Esophagus muscularis mucosa (tissue), 4 donors: Measurements from ENCODE around the gene GNAZ. TPM values are rescaled to one million over a fixed set of nuclear protein-coding genes. Genes with fewer than 3 reads are reported as not detected.

Source experiments
- DNase-seq: peaks from one replicate; pipeline ENCODE4 v3.0.0-alpha.2; 2017; ENCODE audit errors: extremely low spot score
- H3K27ac ChIP-seq, 4 donors: fragments of 200-600 bp; sonication (generic); replicated peaks in 1 of 4; 1 replicate in 3 of 4; 2 replicates in 1 of 4; pipeline ENCODE4 v1.5.1; 2016 to 2019; ENCODE audit warnings: mild to moderate bottlenecking in 1 of 4
- H3K27me3 ChIP-seq, 4 donors: fragments of 200-600 bp; sonication (generic); one replicate each; pipeline versions ENCODE4 v1.5.1 to v1.6.0; 2016 to 2019
- H3K36me3 ChIP-seq, 4 donors: fragments of 200-600 bp; sonication (generic); one replicate each; pipeline ENCODE4 v1.5.1; 2016 to 2019
- H3K4me1 ChIP-seq, 4 donors: fragments of 200-600 bp; sonication (generic); one replicate each; pipeline ENCODE4 v1.5.1; 2016 to 2019
- H3K4me3 ChIP-seq, 4 donors: fragments of 200-600 bp; sonication (generic); 1 replicate in 2 of 4; 2 replicates in 2 of 4; pipeline ENCODE4 v1.5.1; 2016 to 2019; ENCODE audit warnings: mild to moderate bottlenecking in 4 of 4, moderate library complexity in 1 of 4
- H3K9me3 ChIP-seq, 4 donors: fragments of 200-600 bp; sonication (generic); 1 replicate in 3 of 4; 2 replicates in 1 of 4; pipeline ENCODE4 v1.5.1; 2016 to 2019
- CTCF ChIP-seq, 3 experiments: fragments of 200-600 bp in 2 of 3; fragments of 450-650 bp in 1 of 3; sonication (generic) in 2 of 3; IDR thresholded peaks; one replicate each; pipeline ENCODE4 v1.5.1; 2017 to 2019; ENCODE audit warnings: antibody characterized with exemption in 3 of 3, mild to moderate bottlenecking in 2 of 3, moderate library complexity in 1 of 3
- EP300 ChIP-seq: sonication (generic); formaldehyde crosslinking; IDR thresholded peaks from one replicate; pipeline ENCODE4 v1.6.1; 2017; ENCODE audit warnings: antibody characterized with exemption
- POLR2A ChIP-seq: fragments of 450-650 bp; IDR thresholded peaks from one replicate; pipeline ENCODE4 v1.6.1; 2017; ENCODE audit warnings: antibody characterized with exemption, moderate library complexity, mild to moderate bottlenecking, low read depth
- POLR2AphosphoS5 ChIP-seq, 2 donors: sonication (generic); formaldehyde crosslinking; IDR thresholded peaks; one replicate each; pipeline ENCODE4 v1.6.1; 2017; ENCODE audit warnings: antibody characterized with exemption in 2 of 2
- WGBS: methylation state at CpG from one replicate; pipeline ENCODE4 v1.1.5; 2018; 5-methylcytosine and 5-hydroxymethylcytosine counted together
- intact Hi-C: fragments of 100-400 bp; cut with DNase I; formaldehyde crosslinking; loops from one replicate; pipeline ENCODE4 v1.15.1; 2023
- total RNA-seq, 4 donors: library from RNA; depleted of rRNA; stranded (reverse); fragments of >200 nt; gene quantifications; one replicate each; pipeline versions ENCODE4 v1.1.0 to v1.2.1, GENCODE V29; 2016

Gene GNAZ
- total RNA-seq, 4 donors from 2014 or later = 51.7 to 79.5 (median 64.6) TPM

DNA sequence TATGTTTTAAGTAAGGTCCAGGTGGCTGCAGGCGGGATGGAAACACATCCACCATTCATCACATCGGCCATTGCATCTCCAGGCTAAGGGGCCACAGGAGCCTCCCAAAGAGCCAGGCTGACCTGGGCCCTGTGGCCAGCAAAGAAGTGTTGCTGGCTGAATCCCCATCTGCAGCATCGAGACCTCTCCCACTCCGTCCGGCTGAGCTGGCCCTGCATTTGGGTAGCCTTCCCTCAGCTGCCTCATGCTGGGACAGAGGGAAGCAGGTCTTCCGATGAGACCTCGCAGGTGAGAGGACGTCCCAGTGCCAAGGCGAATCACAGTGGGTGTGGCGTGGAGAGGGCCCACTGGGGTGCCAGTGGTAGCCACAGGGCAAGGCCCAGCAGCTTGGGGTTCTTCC, 47.0 kb downstream of the GNAZ start:
- Histone ChIP-seq H3K4me1 (peaks cover 8 to 28% (median 18%) of the 10 kb centered on the region in 4 donors), H3K27me3 (no peaks in the 10 kb centered on the region), H3K36me3 (no peaks in the 10 kb centered on the region), H3K9me3 (no peaks in the 10 kb centered on the region), H3K4me3 (no peak overlapping the region), H3K27ac (no peak overlapping the region)
- no peak for DNase-seq
- intact Hi-C loops = no loop called here
- 96% methylated on average over 3 of the region's 10 CpGs for WGBS
- no peak for TF ChIP-seq POLR2A
- TF ChIP-seq POLR2AphosphoS5 (IDR thresholded peaks at IDR 0.05) = no peak
- TF ChIP-seq CTCF (IDR thresholded peaks at IDR 0.05) = no peak
- no peak for TF ChIP-seq EP300

GRCh38 chr22:23117891-23118646, 47.8 kb downstream of the GNAZ start:
- Histone ChIP-seq H3K9me3 (no peaks in the 10 kb centered on the region), H3K4me1 (peaks cover 7 to 23% (median 14%) of the 10 kb centered on the region in 4 donors), H3K27me3 (no peaks in the 10 kb centered on the region), H3K27ac (no peak overlapping the region), H3K4me3 (no peak overlapping the region), H3K36me3 (peaks cover 0 to 5% (median under 1%) of the 10 kb centered on the region in 4 donors)
- WGBS = 89% methylated on average over 7 of the region's 15 CpGs
- DNase-seq = no peak
- TF ChIP-seq POLR2A = no peak
- no peak for TF ChIP-seq CTCF (IDR thresholded peaks at IDR 0.05)
- TF ChIP-seq POLR2AphosphoS5 (IDR thresholded peaks at IDR 0.05) = no peak
- no peak for TF ChIP-seq EP300
- intact Hi-C loops = no loop called here

DNA sequence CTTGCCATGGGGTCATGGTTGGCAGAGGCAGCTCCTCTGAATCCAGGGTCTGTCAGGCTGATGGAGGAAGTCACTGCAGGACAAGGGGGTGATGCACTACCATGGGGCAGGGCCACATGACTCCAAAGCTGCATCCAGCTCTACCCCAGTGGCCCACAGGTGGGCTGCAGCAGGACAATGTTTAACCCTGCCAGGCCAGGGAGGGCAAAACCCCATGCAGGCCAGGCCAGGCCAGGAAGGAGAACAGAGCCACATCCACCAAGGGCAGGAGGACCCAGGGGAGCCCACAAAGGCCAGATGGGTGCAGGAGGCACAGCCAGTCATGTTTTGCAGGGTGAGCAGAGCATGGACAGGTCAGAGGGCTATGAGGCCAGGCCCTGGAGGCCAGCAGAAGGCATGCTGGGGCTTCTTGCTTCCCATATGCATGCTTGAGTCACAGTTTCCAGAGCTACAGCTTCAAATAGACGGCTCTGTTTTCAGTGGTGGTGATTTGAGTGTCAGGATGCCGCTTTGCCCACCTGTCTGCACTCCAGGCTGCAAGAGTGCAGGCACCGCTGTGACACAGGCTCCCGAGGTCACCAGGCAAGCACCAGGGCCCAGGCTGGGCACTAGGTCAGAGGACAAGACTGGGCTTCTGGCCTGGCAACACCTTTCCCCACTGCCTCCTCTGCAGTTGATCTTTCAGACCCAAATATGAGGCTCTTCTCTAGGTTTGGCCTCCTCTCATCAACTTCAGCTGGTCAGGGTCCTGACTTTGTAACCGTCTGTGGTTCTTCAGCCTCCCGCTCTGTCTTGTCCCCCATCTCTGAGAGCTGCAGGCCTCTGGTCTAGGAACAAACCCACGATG, 48.6 kb downstream of the GNAZ start:
- no peaks in the 10 kb centered on the region for H3K9me3 ChIP-seq
- H3K27ac ChIP-seq = no peak overlapping the region
- peaks cover 0 to 15% (median 6%) of the 10 kb centered on the region in 4 donors for H3K4me1 ChIP-seq
- 98% methylated on average over 3 of the region's 7 CpGs for WGBS
- intact Hi-C loops = no loop called here
- DNase-seq = no peak
- no peak for TF ChIP-seq EP300
- TF ChIP-seq POLR2A = no peak
- no peak for TF ChIP-seq POLR2AphosphoS5 (IDR thresholded peaks at IDR 0.05)
- TF ChIP-seq CTCF (IDR thresholded peaks at IDR 0.05) = no peak
- no peaks in the 10 kb centered on the region for H3K27me3 ChIP-seq
- H3K36me3 ChIP-seq = peaks cover 0 to 13% (median 4%) of the 10 kb centered on the region in 4 donors
- no peak overlapping the region for H3K4me3 ChIP-seq

DNA sequence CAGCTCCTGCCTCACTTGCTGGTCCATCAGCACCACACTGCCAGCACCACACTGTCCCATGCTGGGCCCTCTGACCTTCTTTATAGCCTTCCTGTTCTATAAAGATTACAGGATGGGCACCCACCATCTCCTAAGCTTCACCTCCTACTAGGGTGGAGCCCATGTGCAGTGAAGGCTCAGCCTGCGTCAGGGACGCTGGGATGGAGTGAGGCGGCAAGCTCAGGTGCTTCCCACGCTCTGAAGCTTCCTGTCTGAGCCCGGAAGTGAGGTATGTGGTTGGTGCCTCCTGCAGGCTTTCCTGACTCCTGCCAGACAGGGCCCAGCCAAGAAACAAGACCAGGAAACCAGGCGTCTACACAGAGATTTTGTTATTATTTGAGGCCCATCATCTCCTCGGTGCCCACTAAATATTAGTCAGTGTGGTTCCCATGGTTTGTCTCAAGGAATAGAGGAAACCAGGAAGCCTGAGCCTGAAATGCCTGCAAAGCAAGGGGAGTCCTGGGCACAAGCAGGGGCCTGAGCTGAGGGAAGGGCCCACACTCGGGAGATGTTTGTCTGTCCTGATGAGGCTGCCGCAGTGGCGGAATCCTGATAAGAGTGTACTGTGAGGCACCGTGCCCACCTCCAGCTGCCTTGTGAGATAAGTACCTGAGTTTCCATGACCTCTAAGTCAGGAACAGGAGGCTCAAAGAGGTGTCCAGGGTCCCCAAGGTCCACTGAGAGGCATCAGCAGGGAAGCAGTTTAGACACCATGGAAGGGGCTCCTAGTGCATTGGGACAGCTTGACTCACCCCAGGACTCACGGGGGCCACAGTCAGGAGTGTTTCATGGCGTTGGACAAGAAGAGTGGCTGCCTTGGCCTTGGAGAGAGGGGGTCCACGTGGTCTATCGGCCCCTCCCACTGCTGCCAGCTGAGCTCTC, 49.4 kb downstream of the GNAZ start:
- DNase-seq = no peak
- intact Hi-C loops = no loop called here
- H3K4me1 ChIP-seq = peaks cover 0 to 18% (median 2%) of the 10 kb centered on the region in 4 donors
- WGBS = 82% methylated on average over 15 of the region's 15 CpGs
- TF ChIP-seq POLR2AphosphoS5 (IDR thresholded peaks at IDR 0.05) = no peak
- TF ChIP-seq CTCF (IDR thresholded peaks at IDR 0.05) = no peak
- TF ChIP-seq POLR2A = no peak
- no peak for TF ChIP-seq EP300
- peaks cover 0 to 14% (median 4%) of the 10 kb centered on the region in 4 donors for H3K36me3 ChIP-seq
- no peak overlapping the region for H3K4me3 ChIP-seq
- no peaks in the 10 kb centered on the region for H3K27me3 ChIP-seq
- no peak overlapping the region for H3K27ac ChIP-seq
- no peaks in the 10 kb centered on the region for H3K9me3 ChIP-seq
